C1 segment of cervical spinal cord (tissue), 14 donors: Measurements from ENCODE around the gene FIBP.

ENCODE experiments used
- DNase-seq, 14 donors: peaks; one replicate each; lab custom pipeline; 2025; lab: John Stamatoyannopoulos, UW

FIBP gene

DNA sequence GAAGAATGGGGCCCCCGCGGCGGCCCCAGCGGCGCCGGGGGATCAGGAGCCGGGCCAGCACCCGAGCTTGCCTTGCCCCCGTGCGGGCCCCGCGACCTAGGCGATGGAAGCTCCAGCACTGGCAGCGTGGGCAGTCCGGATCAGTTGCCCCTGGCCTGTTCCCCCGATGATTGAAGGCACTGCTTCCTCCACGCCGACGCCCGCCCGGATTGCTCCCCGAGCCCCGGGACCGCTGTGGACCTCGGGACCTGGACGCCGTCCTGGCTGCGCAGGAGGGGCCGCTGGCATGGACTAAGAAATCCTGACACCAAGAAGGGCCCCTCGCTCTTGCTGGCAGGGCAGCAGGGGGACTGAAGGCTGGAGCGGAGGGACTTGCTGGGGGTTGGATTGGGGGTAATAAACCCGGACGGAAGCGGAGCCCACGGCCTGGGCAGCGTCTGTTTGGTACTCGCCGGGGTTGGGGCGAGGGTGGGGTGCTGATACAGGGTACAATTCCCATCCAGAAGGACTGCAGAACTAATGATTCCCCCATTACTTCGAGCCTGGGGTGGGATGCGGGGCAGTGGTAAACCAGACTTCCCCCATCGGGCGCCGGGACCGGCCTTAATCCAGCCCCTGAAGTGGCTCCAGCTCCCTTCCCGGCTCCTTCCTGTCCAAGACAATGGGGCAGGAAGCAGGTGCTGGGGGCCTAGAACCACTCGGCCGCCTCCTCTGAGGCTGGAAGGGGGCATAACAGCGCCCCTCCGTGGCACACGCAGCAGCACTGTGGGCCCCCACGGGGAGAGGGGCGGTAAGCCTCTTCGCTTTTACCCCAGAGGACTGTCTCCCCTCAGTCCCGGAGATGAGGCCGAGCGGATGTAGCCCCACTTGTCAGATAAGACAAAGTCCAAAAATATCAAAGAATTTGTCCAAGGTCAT lies 3.2 kb upstream of the FIBP start:
- DNase-seq: no peak

DNA sequence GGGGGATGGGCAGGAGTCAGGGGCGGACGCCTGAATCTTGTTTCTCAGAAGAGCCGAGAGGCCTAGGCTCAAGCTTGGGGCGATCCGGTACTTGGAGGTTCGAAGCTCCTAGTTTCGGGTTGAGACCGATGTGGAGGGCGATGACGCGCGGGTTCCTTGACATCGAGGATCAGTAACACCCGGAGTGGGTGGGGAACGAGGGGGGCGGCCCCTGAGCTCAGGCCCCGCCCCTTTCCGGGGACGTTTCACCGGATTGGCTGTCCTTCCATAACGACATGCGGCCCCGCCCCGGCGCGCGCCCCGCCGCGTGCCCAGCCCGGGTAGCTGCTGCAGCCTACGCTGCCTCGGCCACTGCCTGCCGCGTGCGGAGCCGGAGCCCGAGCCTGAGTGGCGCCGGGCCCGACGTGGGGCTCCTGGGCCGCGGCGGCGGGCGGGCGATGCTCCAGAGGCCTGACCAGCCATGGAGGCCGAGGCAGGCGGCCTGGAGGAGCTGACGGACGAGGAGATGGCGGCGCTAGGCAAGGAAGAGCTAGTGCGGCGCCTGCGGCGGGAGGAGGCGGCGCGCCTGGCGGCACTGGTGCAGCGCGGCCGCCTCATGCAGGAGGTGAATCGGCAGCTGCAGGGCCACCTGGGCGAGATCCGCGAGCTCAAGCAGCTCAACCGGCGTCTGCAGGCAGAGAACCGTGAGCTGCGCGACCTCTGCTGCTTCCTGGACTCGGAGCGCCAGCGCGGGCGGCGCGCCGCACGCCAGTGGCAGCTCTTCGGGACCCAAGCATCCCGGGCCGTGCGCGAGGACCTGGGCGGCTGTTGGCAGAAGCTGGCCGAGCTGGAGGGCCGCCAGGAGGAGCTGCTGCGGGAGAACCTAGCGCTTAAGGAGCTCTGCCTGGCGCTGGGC lies 2.3 kb upstream of the FIBP start, which contains the start of gene CCDC85B:
TSS of gene CCDC85B (plus strand) at position 350 of the 895 bp plus-strand sequence. CDS start at position 461, 111 bp downstream.
- DNase-seq: peak; percentile 56 to 98 (median 94)

DNA sequence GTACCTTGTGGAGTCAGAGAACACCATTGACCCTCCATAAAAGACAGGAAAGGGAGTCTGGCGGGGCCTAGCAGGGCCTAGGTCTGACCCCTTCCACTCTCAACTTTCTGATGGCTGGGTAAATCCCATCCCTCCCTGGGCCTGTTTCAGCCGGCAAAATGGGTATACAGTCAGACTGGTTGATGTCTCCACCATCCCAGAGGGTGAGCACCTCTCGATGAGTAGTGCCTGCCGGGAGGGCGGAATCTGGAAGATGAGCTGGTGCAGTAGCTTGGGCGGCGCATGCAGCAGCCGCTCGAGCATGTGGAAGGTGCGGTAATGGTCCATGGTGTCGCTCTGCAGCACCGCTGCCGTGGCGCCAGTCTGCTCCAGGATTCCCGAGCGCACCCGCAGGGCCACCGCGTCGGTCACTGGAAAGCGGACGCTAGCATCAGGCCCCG lies 528 bp downstream of the FIBP start:
- no peak for DNase-seq

DNA sequence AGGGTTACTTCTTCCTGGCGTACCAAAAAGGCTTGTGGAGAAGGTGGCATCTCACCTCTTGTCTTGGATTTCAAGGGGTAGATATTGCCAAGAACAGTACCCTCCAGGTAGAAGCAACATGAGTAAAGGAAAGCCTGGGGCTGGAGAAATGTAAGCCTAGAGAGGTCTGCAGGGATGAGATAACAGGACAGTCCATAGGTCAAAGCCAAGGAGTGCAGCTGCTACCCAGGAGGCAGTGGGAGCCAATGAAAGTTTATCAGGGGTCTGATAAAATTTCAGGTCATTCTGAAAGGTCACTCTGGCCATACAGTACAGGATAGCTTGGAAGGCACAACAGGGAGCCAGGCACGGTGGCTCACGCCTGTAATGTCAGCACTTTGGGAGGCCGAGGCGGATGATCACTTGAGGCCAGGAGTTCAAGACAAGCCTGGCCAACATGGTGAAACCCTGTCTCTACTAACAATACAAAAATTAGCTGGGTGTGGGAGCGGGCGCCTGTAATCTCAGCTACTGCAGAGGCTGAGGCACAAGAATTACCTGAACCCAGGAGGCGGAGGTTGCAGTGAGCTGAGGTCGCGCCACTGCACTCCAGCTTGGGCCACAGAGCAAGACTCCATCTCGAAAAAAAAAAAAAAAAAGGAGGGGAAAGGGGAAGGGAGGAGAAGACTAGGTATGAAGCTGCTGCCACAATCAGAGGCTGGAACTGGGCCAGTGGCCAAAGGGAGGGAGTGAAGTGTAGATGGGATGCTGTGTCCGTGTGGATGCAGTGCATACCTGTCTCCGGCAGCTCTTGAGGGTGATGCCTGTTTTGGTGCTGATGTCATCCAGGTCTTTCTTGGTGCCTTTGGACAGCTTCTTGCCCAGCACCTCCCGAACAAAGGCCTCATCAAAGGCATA lies 1.2 kb downstream of the FIBP start:
- no peak for DNase-seq

DNA sequence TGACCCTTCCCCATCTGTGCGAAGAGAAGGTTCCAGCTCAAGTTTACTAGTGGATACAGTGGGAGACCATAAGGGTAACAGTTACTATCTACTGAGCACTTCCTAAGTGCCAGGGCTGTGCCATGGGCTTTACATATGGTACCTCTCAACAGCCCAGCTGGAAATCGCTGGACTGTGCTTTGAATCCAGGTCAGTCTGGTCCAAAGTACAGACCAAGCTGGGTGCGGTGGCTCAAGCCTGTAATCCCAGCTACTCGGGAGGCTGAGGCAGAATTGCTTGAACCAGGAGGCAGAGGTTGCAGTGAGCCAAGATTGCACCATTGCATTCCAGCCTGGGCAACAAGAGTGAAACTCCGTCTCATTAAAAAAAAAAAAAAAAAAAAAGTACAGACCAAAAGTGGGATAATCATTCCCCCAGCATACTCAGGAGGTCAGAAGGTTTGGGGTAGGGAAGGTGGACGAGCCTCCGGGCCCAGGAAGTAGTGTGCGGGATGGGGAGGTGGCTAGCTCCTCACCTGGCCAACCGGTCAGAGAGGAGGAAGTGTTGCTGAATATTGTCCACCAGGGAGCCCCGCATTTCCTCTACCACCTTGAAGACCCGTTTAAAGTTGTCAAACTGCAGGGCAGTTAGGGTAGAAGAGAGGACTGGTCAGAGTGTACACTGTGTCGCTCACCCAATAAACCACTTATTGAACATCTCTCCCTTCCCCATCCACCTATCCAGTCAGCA lies 2.3 kb downstream of the FIBP start:
- no peak for DNase-seq

DNA sequence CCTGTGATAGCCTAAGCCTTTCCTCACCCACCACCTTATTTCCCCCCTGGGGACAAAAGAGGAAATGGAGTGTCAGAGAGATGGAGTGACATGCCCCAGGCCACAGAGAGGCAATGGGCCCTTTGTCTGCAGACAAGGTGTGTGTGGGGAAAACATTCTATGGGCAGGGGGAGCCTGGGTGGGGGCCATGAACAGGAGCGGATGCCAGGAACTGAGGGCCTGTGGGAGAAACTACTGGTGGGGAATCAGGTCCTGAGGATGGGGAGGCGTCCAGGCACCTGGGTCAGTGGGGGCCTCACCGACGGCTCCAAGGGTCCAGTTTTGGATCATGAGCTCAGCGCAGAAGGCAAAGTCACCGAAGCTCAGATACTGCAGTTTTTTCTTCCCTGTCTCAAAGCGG lies 3.0 kb downstream of the FIBP start:
- DNase-seq: no peak

DNA sequence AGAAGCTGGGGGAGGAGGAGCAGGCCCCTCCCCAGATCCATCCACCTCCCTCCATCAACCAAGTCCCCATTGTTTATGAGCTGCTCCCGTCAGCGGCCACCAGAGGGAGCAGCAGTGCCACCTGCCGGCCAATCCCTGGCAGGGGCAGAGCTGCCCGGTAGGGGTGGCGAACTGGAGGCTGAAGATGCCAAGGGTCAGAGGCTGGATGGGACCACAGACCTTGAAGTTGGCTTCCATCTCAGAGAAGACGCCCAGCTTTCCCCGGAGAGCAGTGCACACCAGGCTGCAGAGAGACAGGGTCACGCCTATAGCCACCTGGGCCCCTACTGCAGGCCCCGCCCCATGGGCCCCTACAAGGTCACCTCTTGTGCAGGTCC lies 3.6 kb downstream of the FIBP start:
- DNase-seq: peak in 11 of 14 donors; percentile 26 to 83 (median 46)

DNA sequence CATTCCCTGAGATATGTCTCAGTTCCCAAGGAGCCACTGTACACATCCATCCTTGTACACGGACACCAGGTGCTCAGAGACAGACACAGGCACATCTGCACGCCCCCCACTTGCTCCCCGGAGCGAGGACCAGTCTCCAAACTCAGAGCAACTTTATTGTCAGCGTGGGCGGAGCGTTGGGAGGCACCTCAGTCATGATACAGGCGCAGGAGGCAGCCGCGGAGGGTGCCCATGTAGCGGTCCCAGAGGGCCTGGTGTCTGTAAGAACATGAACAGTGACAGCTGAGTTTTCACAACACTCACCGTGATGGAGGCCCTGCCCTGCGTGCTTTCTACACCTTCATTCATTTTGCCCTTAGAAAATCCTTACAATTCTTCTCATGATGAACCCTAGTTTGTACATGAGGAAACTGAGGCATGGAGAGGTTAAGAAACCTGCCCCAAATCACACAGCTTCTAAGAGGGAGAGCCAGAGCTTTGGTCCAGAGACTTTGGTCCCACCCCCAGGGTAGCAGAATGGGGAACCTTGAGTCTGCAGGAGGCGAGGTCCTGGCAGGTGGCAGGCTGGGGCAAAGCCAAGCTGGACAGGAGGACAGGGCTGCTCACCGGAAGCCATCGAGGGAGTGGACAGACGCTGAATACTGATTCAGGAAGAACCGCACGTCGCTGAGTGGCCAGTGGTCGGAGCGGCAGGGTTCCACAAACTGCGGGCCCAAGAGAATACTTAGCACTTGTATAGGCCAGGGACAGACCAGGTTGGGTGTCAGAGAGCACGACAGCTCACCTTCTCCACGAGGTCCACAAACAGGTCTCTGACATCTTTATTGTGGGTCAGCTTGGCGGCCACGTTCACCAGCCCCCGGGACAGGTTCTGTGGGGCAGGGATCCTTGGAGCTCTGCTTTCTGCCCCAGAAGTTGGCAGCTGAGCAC lies 4.2 kb downstream of the FIBP start:
- no peak for DNase-seq

DNA sequence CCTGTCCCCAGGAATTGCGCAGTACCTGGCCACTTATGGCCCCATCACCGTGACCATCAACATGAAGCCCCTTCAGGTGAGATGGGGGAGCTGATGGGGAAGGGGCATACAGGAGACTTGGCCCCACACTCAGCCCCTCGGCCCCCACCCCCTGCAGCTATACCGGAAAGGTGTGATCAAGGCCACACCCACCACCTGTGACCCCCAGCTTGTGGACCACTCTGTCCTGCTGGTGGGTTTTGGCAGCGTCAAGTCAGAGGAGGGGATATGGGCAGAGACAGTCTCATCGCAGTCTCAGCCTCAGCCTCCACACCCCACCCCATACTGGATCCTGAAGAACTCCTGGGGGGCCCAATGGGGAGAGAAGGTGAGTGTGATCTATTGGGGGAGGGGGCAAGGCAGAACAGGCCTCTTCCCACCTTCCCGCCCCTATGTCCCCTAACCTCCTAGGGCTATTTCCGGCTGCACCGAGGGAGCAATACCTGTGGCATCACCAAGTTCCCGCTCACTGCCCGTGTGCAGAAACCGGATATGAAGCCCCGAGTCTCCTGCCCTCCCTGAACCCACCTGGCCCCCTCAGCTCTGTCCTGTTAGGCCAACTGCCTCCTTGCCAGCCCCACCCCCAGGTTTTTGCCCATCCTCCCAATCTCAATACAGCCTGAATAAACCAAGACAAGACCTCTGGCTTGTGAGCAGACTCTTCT lies 5.1 kb downstream of the FIBP start:
- DNase-seq: no peak

DNA sequence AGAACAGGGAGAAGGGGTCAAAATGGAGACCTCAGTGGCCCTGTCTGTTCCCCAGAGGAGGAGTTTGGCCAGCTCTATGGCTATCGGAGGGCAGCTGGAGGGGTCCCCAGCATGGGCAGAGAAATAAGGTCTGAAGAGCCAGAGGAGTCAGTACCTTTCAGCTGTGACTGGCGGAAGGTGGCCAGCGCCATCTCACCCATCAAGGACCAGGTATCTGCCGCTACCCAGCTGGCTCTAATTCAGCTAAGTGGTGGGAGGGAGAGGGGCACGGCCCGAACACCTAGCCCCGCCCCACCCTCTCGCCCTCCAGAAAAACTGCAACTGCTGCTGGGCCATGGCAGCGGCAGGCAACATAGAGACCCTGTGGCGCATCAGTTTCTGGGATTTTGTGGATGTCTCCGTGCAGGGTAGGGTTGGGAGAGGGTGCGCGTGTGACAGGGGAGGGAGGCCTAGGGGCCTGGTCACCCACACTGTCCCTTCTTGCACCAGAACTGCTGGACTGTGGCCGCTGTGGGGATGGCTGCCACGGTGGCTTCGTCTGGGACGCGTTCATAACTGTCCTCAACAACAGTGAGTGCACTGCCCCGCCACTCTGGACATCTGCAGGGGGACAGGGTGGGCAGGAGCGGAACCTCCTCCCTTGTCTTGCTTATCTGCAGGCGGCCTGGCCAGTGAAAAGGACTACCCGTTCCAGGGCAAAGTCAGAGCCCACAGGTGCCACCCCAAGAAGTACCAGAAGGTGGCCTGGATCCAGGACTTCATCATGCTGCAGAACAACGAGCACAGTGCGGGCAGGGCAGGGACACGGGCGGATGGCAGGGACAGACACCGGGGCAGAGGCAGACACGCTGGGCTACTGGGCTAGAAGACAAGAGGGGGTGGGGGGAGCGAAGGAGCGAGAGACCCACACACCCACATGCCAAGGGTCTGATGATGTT lies 5.9 kb downstream of the FIBP start:
- DNase-seq: no peak

DNA sequence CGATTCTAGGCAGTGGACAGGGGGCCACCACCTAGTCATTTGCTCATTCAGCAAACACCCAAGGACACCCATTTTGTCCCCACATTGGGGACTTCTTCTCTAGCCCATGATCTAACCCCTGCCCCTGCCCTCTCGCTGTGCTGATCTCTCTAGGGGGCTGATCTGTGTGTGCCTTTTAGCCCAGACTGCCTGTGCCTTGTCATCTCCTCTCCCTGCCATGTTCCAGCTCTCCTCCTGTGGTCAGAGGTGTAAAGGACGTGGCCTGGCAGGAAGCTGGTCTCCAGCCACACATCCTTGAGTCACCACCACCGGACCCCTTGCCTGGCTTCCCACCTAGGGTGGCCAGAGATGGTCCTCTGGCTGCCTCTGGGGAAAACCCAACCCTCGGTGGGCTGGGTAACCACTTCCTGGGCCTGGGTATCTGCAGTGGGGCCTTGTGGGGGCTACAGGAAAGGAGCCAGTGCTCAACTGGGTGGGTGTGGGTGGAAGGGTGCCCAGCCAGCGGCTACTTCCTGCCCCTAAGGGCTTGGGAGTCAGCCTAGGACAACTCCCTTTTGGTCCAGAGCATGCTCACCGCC lies 7.3 kb downstream of the FIBP start:
- no peak for DNase-seq

DNA sequence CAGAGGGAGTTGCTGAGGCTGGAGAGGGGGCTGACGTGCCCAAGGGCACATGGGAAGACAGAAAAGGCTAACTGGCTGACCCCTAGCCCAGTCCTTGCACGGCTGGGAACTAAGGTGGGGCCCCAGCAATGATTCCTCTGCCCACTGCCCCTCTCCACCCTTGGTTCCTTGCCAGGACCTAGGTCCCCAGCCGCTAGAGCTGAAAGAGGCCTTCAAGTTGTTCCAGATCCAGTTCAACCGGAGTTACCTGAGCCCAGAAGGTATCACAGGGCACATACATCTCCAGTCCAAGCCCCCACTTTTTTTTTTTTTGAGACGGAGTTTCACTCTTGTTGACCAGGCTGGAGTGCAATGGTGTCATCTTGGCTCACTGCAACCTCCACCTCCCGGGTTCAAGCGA lies 8.2 kb downstream of the FIBP start:
- no peak for DNase-seq

DNA sequence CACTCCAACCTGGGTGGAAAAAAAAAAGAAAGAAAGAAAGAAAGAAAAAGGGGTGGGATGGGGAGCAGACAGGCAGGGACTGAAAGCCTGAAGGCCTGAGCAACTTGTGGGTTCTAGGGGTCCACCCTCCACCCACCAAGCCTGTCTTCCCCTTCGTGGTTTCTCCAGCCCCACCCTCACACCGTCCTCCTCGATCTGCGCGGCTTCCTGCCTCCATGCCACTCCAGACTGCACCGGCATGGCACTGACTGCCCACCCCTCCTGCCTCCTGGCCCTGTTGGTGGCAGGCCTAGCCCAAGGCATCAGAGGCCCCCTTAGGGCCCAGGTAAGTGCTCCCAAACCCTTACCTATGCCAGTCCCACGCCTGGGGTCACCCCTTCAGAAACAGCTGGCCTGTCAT lies 8.7 kb downstream of the FIBP start, which contains the start of gene CTSW:
TSS of gene CTSW (plus strand) at position 221 of the 400 bp plus-strand sequence. CDS start at position 239, 18 bp downstream.
- no peak for DNase-seq

DNA sequence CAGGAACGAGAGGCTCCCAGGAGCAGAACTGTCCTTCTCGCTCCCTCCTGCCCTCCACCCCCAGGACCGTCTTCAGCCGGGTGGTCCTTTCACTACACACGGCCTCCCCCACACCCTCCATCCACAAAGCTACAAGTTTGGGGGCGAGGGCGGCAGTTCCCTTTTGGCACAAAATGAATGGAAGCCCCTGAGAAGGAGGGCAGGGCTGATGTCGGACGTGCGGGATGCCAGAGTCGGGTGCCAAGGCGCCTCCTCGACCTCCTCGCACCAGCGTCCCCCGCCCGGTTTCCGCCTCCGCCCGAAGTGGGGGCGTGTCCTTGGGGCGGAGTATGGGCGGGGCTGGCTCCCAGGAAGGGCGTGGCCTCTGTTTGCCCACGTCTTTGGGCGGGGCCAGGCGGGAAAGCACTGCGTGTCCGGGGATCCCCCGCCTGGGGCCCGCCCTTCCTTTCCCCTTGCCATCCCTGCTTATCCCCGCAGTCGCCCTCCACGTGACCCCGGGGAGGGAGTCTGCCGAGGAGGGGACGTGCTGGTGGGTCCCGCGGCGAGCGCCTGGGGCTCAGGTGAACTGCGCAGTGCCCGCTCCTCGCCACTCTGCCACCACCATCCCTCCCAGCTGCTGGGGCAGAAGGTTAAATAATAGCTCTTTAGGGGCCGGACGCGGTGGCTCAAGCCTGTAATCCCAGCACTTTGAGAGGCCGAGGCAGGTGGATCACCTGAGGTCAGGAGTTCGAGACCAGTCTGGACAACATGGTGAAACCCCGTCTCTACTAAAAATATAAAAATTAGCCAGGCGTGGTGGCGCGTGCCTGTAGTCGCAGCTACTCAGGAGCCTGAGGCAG lies 14.7 kb downstream of the FIBP start:
- peak; percentile 29 to 94 (median 81) for DNase-seq

DNA sequence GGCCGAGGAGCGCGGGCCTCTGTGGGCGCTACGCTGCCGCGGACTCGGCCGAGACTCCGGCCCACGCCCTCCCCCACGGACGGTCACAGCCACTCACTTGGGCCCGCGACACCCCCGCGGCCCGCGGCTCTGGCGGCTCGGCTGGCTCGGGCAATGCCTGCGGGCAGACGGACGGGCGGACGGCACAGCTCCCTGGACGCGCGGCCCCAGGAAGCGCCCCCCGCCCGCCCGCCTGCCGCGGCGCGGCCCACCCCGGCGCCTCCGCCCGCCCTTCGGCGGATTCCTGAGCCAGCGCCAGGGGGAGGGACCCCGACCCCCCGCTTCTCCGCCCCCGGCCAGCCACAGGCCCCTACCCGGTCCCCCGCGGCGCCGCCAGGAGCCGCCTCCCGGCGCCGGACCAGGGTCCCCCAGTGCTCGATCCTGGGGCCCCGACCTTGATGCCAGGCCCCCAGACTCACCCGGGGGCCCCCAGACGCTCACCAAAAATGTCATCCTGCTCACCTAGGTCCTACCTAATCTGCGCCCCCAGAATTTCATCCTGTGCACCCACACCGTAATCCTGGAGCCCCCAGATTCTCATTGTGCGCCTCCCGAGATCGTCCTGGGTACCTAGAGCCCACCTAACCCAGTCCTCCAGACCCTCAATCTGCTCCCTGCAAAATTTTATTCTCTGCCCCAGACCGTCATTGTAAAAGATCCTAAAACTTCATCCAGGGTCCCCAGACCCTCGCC lies 15.5 kb downstream of the FIBP start, which contains the start of gene EFEMP2:
TSS of gene EFEMP2 (minus strand) at position 215 of the 732 bp plus-strand sequence. CDS start 446 bp downstream, outside the sequence.
- DNase-seq: peak in 3 of 14 donors; percentile 41 to 65 (median 43)
